H1 (cell line): Measurements from ENCODE around the gene FMN2. TPM values are rescaled to one million over a fixed set of nuclear protein-coding genes. Genes with fewer than 3 reads are reported as not detected.

Experiments
- CTCF ChIA-PET: fragments of 300-600 bp; sonication (Branson Sonifier 250); formaldehyde crosslinking; loops from one replicate; lab custom pipeline; 2021; ENCODE audit not compliant: partially characterized antibody; lab: Charles Lee
- POLR2A ChIA-PET: fragments of 300-600 bp; sonication (Branson Sonifier 250); formaldehyde crosslinking; loops from one replicate; lab custom pipeline; 2021; ENCODE audit warnings: inconsistent platforms; ENCODE audit not compliant: partially characterized antibody; lab: Charles Lee
- DNase-seq, 2 experiments: peaks; one replicate each; pipeline versions ENCODE4 v3.0.0 to v3.0.0-alpha.2; 2010 to 2022; ENCODE audit warnings: low spot score in 2 of 2, low read depth in 1 of 2, mixed read lengths in 1 of 2
- FAIRE-seq: peaks from 2 replicates; lab custom pipeline; 2011; peaks lifted over from hg19 to GRCh38; lab: Jason Lieb, UNC
- H2AFZ ChIP-seq: 2 replicates; pipeline ENCODE4 v1.8.1; 2012; ENCODE audit warnings: low read length, inconsistent platforms
- H2AK5ac ChIP-seq: 2 replicates; pipeline ENCODE4 v1.6.1; 2013; ENCODE audit warnings: low read depth, low read length
- H2BK120ac ChIP-seq: replicated peaks from 2 replicates; pipeline ENCODE3; 2013; ENCODE audit warnings: low read depth, low read length, inconsistent platforms
- H2BK12ac ChIP-seq: 2 replicates; pipeline ENCODE4 v1.6.1; 2013; ENCODE audit warnings: low read depth, low read length
- H2BK15ac ChIP-seq: 2 replicates; pipeline ENCODE4 v1.6.1; 2013; ENCODE audit warnings: low read length
- H2BK20ac ChIP-seq: 2 replicates; pipeline ENCODE4 v1.6.1; 2013; ENCODE audit warnings: low read length
- H2BK5ac ChIP-seq: 2 replicates; pipeline ENCODE4 v1.6.1; 2013; ENCODE audit warnings: low read depth, low read length
- H3K14ac ChIP-seq: 2 replicates; pipeline ENCODE4 v1.6.1; 2013; ENCODE audit warnings: inconsistent platforms; ENCODE audit not compliant: insufficient read length
- H3K18ac ChIP-seq: 2 replicates; pipeline ENCODE4 v1.6.1; 2013; ENCODE audit warnings: low read length; ENCODE audit errors: extremely low read depth
- H3K23ac ChIP-seq: 2 replicates; pipeline ENCODE4 v1.6.1; 2013; ENCODE audit warnings: inconsistent platforms; ENCODE audit not compliant: insufficient read length
- H3K23me2 ChIP-seq: 2 replicates; pipeline ENCODE4 v1.6.1; 2013; ENCODE audit warnings: low read depth, low read length
- H3K27ac ChIP-seq: 2 replicates; pipeline ENCODE4 v1.6.1; 2011; ENCODE audit warnings: low read depth, low read length, inconsistent platforms
- H3K27me3 ChIP-seq, 4 experiments: replicated peaks in 1 of 4; 1 replicate in 1 of 4; 2 replicates in 3 of 4; pipeline versions ENCODE4 v1.6.1 to v1.8.1; 2011 to 2013; ENCODE audit warnings: low read length in 3 of 4, mild to moderate bottlenecking in 3 of 4, inconsistent platforms in 2 of 4, mixed read lengths in 2 of 4, moderate library complexity in 1 of 4; ENCODE audit not compliant: control insufficient read depth in 3 of 4, insufficient read depth in 3 of 4; ENCODE audit errors: extremely low read depth in 1 of 4
- H3K36me3 ChIP-seq, 4 experiments: 2 replicates each; pipeline versions ENCODE4 v1.6.1 to v1.8.1; 2011 to 2013; ENCODE audit warnings: mild to moderate bottlenecking in 4 of 4, low read length in 3 of 4, moderate library complexity in 2 of 4, control low read depth in 1 of 4, inconsistent platforms in 1 of 4; ENCODE audit not compliant: insufficient read depth in 4 of 4, control insufficient read depth in 2 of 4
- H3K4ac ChIP-seq: replicated peaks from 2 replicates; pipeline ENCODE3; 2013; ENCODE audit warnings: low read length, low read depth, mixed read lengths, inconsistent platforms; ENCODE audit not compliant: insufficient read length
- H3K4me1 ChIP-seq, 4 experiments: replicated peaks in 1 of 4; 1 replicate in 1 of 4; 2 replicates in 3 of 4; pipeline versions ENCODE4 v1.6.1 to v1.8.1; 2011 to 2013; ENCODE audit warnings: low read length in 3 of 4, inconsistent platforms in 2 of 4, mixed read lengths in 1 of 4; ENCODE audit not compliant: insufficient read depth in 4 of 4, control insufficient read depth in 3 of 4
- H3K4me2 ChIP-seq, 2 experiments: 2 replicates each; pipeline versions ENCODE4 v1.6.1 to v1.8.1; 2011 to 2013; ENCODE audit warnings: low read depth in 2 of 2, low read length in 2 of 2, control low read depth in 1 of 2, inconsistent platforms in 1 of 2, mild to moderate bottlenecking in 1 of 2; ENCODE audit not compliant: insufficient read depth in 1 of 2
- H3K4me3 ChIP-seq, 4 experiments: fragments of 200-600, 300-600 bp in 1 of 4; sonication (generic), shearing (Covaris generic), sonication (Bioruptor Twin) in 1 of 4; 2 replicates each; pipeline versions ENCODE4 v1.5.1 to v1.8.1; 2011 to 2016; ENCODE audit warnings: low read length in 4 of 4, low read depth in 3 of 4, control low read depth in 2 of 4, inconsistent platforms in 2 of 4, mild to moderate bottlenecking in 2 of 4, mixed read lengths in 1 of 4, moderate library complexity in 1 of 4; ENCODE audit not compliant: insufficient read depth in 2 of 4; ENCODE audit errors: extremely low read depth in 1 of 4
- H3K56ac ChIP-seq: replicated peaks from 2 replicates; pipeline ENCODE3; 2013; ENCODE audit warnings: low read depth, mild to moderate bottlenecking, mixed read lengths, low read length, inconsistent platforms; ENCODE audit not compliant: insufficient read length
- H3K79me1 ChIP-seq: 2 replicates; pipeline ENCODE4 v1.6.1; 2013; ENCODE audit warnings: low read depth, low read length, control low read depth
- H3K79me2 ChIP-seq, 2 experiments: 2 replicates each; pipeline versions ENCODE4 v1.6.1 to v1.8.1; 2012 to 2013; ENCODE audit warnings: low read length in 2 of 2, mild to moderate bottlenecking in 2 of 2, inconsistent platforms in 1 of 2; ENCODE audit not compliant: insufficient read depth in 2 of 2, control insufficient read depth in 1 of 2
- H3K9ac ChIP-seq, 4 experiments: replicated peaks in 1 of 4; 1 replicate in 1 of 4; 2 replicates in 3 of 4; pipeline versions ENCODE4 v1.6.1 to v1.8.1; 2011 to 2013; ENCODE audit warnings: low read depth in 3 of 4, low read length in 3 of 4, control low read depth in 2 of 4, mild to moderate bottlenecking in 2 of 4, moderate library complexity in 2 of 4, inconsistent platforms in 1 of 4; ENCODE audit errors: extremely low read depth in 1 of 4
- H3K9me3 ChIP-seq, 2 experiments: 2 replicates each; pipeline versions ENCODE4 v1.6.1 to v1.8.1; 2012 to 2013; ENCODE audit warnings: mild to moderate bottlenecking in 2 of 2, moderate library complexity in 2 of 2, control low read depth in 1 of 2, inconsistent platforms in 1 of 2, low read depth in 1 of 2, low read length in 1 of 2, mixed read lengths in 1 of 2; ENCODE audit not compliant: insufficient read depth in 2 of 2
- H4K20me1 ChIP-seq, 2 experiments: replicated peaks in 1 of 2; 2 replicates each; pipeline versions ENCODE3 to v1.8.1; 2011 to 2013; ENCODE audit warnings: inconsistent platforms in 2 of 2, low read length in 2 of 2, mild to moderate bottlenecking in 1 of 2; ENCODE audit not compliant: insufficient read depth in 2 of 2, control insufficient read depth in 1 of 2
- H4K5ac ChIP-seq: 2 replicates; pipeline ENCODE4 v1.6.1; 2013; ENCODE audit warnings: low read length, low read depth, mixed read lengths, inconsistent platforms; ENCODE audit not compliant: insufficient read length
- H4K8ac ChIP-seq: 2 replicates; pipeline ENCODE4 v1.8.0; 2013; ENCODE audit warnings: mild to moderate bottlenecking, moderate library complexity, low read length, inconsistent platforms; ENCODE audit not compliant: insufficient read depth; ENCODE audit errors: extremely low read depth
- H4K91ac ChIP-seq: replicated peaks from 2 replicates; pipeline ENCODE3; 2013; ENCODE audit warnings: low read length, mixed read lengths, inconsistent platforms; ENCODE audit not compliant: insufficient read length
- CEBPB ChIP-seq: IDR thresholded peaks from 2 replicates; pipeline ENCODE4 v1.6.1; 2012; ENCODE audit warnings: low read depth, low read length
- JUN ChIP-seq: IDR thresholded peaks from 2 replicates; pipeline ENCODE4 v1.6.1; 2011; ENCODE audit warnings: low read depth, mild to moderate bottlenecking, improper control_type of control experiment, low read length
- NRF1 ChIP-seq: IDR thresholded peaks from 2 replicates; pipeline ENCODE4 v1.6.1; 2011; ENCODE audit warnings: mild to moderate bottlenecking, low read depth, low read length, improper control_type of control experiment
- POLR2A ChIP-seq, 2 experiments: IDR thresholded peaks; 1 replicate in 1 of 2; 2 replicates in 1 of 2; pipeline ENCODE4 v1.6.1; 2011; ENCODE audit warnings: low read depth in 2 of 2, low read length in 2 of 2, mild to moderate bottlenecking in 2 of 2; ENCODE audit errors: control extremely low read depth in 1 of 2
- SP2 ChIP-seq: IDR thresholded peaks from 2 replicates; pipeline ENCODE4 v1.6.1; 2012; ENCODE audit warnings: mild to moderate bottlenecking, low read length, inconsistent platforms
- SRF ChIP-seq: IDR thresholded peaks from 2 replicates; pipeline ENCODE4 v1.6.1; 2011; ENCODE audit warnings: mild to moderate bottlenecking, low read depth, low read length, moderate library complexity
- TAF7 ChIP-seq: optimal IDR thresholded peaks from 2 replicates; pipeline ENCODE3; 2011; ENCODE audit warnings: low read depth, mild to moderate bottlenecking, inconsistent platforms, low read length, moderate library complexity, borderline replicate concordance
- YY1 ChIP-seq: IDR thresholded peaks from 2 replicates; pipeline ENCODE4 v1.6.1; 2011; ENCODE audit warnings: low read depth, mild to moderate bottlenecking, low read length
- WGBS, 2 experiments: shearing (Covaris generic) in 1 of 2; methylation state at CpG; one replicate each; pipeline versions ENCODE4 v1.1.6 to v1.1.7; 2013 to 2015; ENCODE audit warnings: low lambda C conversion rate in 2 of 2, mixed read lengths in 2 of 2, inconsistent platforms in 1 of 2, low coverage in 1 of 2, missing lambda C conversion rate in 1 of 2; ENCODE audit not compliant: insufficient replicate concordance in 2 of 2, insufficient coverage in 1 of 2, insufficient read length in 1 of 2; ENCODE audit errors: extremely low coverage in 1 of 2, missing lambda C conversion rate in 1 of 2; 5-methylcytosine and 5-hydroxymethylcytosine counted together
- polyA plus RNA-seq, 7 experiments: library from polyadenylated mRNA; depleted of rRNA in 3 of 7; stranded (reverse) in 5 of 7; unstranded in 2 of 7; fragments of >200 nt in 5 of 7; fragments of 200-250 nt in 2 of 7; gene quantifications; 1 replicate in 5 of 7; 2 replicates in 1 of 7; 4 replicates in 1 of 7; pipeline versions ENCODE4 v1.2.1 to v1.2.3, GENCODE V29; 2011 to 2013; ENCODE audit warnings: missing spikeins in 2 of 7, mixed read lengths in 2 of 7
- total RNA-seq: library from RNA; stranded (reverse); fragmentation: NEBNext Ultra II Directional; extraction: Animal tissue kit (Norgen Biotek cat#: 25700); gene quantifications from 2 replicates; pipeline ENCODE4 v1.2.1, GENCODE V29; 2021

FMN2 gene
- total and polyA plus RNA-seq, 2 of the 8 experiments (the other 6 are each of a cell fraction or from before 2014, with no cell fraction given): 0.83 to 2.0 TPM

DNA sequence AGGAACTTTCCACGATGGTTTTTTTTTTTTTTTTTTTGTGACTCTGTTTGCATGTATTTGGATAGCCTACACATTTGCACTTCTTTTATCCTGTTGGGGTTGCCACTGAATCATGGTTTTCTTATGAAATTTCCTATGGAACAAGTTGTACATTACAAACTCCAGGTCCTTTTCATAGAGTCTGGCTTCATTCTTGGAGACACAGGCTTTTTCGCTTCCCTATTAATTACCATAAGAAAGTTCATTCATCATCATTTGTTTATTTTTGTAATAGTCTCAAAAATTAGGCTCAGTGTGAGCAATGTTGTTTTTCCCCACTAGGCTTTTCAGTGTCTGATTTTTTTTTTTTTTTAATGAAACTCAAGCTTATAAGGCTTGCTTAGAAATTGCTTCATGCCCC is 179.4 kb downstream of the FMN2 start:
- Histone ChIP-seq H2BK20ac (no peak overlapping the region), H3K4me1 (no peaks in the 10 kb centered on the region), H3K79me1 (no peaks in the 10 kb centered on the region), H4K8ac (no peak overlapping the region), H3K14ac (no peak overlapping the region), H2BK15ac (no peak overlapping the region), H3K36me3 (no peaks in the 10 kb centered on the region; a peak in 1 of 8 replicates), H3K18ac (no peak overlapping the region), H3K79me2 (no peaks in the 10 kb centered on the region), H2AFZ (no peak overlapping the region), H2BK120ac (no peak overlapping the region), H3K4me2 (no peak overlapping the region), H3K9me3 (no peaks in the 10 kb centered on the region), H4K91ac (no peak overlapping the region), H3K23me2 (no peaks in the 10 kb centered on the region), H2BK5ac (no peak overlapping the region), H2AK5ac (no peak overlapping the region), H4K20me1 (no peaks in the 10 kb centered on the region), H3K27ac (no peak overlapping the region), H3K4me3 (no peak overlapping the region), H3K4ac (no peak overlapping the region), H3K23ac (no peak overlapping the region), H2BK12ac (no peak overlapping the region), H4K5ac (no peak overlapping the region), H3K9ac (no peak overlapping the region), H3K56ac (no peak overlapping the region), H3K27me3 (no peaks in the 10 kb centered on the region)
- DNase-seq: no peak
- TF ChIP-seq TAF7 (no peak), SRF (no peak), POLR2A (IDR thresholded peaks at IDR 0.05; ENCODE audit: control extremely low read depth in 1 of 2, low read depth in 2 of 2, low read length in 2 of 2) (no peak), NRF1 (no peak), SP2 (no peak), JUN (no peak), YY1 (no peak), CEBPB (no peak)
- no peak for FAIRE-seq
- ChIA-PET POLR2A (no interaction called here), CTCF (no interaction called here)
- WGBS, 2 experiments: 75% methylated on average over 2 of the region's 2 CpGs; no CpG with 5 or more reads in 1 of the 2 experiments
